ENCODE measurements around the gene LAMA5.
A peak's percentile ranks its signal among the peaks of the same experiment; 100 is the strongest.

LAMA5 gene

DNA sequence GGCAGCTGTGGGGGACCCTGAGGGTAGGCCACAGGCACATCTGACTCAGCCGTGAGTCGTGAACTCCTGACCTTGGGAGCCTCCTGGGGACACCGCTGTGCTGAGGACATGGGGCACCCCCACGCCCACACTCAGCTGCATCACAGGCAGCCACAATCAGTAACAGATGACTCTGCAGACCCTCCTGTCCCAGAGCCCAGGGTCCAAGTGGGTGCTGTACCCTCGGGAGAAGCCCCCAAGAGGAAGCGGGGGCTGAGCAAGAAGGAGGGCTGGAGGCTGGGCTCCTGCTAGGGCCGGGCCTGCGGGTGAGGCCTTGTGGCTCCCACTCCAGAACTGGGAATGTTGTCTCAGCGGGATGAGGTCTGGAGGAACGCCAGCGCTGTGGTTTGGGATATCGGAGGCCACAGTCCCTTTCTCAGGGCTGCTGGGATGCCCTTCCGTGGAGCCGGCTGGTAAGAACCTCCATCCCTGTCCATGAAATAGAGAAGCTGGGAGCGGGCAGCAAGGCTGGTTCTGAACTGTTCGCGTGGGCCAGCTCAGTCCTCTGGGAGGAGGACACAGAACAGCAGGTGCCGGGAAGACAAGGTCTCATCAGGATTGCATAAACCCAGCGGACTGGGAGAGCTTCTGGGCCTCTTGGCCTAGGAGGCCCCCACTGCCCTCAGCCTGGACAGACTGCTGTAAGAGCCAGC is 3.1 kb upstream of the LAMA5 start:
- DNase-seq: peak; percentile 61

DNA sequence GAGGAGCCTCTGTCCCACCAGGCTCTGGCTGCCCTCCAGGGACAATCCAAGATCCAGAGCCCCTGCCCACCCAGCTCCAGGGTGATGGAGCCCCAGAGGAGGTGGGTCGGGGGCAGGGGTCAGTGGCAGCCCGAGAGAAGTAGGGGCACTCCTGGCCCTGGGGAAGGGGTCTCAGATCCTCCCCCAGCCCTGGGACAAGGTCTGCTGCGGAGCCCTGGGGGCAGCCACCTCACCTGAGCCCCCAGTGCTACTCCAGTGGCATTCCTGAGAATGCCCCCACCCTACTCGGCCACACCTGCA is 2.7 kb upstream of the LAMA5 start:
- DNase-seq: no peak

DNA sequence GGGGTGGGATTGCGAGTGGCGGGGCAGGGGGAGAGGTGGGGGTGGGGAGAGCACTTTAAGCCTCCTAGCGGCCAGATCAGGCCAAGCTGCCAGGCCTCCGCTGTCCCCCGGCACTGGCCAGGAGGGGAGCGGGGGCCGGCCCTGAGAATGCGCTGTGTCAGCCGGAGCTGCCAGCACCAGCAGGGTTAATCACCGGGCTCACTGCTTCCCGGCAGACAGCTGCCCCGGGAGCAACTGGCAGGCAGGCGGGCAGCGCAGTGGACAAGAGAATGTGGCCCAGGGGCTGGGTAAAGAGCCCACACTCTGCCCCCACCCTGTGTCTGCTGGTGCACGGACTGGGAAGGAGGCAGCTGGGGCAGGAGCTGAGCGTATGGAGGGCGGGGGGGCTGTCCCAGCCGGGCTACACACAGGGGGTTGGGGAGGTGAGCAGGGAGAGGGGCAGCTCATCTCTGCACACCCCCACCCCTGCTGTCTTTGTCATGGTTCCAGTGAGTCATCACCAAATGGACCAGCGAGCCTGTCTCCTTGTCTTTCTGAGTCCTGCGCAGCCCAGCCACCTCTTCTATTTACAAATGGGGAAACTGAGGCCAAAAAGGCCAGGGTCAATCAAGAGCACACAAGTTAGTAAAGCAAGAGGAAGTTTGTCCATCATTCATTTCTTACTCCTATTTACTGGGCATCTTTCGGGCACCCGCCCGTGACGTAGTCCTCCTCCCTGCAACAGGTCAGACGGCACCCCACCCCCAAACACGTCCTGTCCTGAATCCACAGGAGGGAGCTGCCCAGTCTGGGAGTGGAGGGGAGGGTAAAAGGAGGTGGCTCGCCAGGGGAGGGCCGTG is 2.1 kb upstream of the LAMA5 start:
- DNase-seq: peak; percentile 13

DNA sequence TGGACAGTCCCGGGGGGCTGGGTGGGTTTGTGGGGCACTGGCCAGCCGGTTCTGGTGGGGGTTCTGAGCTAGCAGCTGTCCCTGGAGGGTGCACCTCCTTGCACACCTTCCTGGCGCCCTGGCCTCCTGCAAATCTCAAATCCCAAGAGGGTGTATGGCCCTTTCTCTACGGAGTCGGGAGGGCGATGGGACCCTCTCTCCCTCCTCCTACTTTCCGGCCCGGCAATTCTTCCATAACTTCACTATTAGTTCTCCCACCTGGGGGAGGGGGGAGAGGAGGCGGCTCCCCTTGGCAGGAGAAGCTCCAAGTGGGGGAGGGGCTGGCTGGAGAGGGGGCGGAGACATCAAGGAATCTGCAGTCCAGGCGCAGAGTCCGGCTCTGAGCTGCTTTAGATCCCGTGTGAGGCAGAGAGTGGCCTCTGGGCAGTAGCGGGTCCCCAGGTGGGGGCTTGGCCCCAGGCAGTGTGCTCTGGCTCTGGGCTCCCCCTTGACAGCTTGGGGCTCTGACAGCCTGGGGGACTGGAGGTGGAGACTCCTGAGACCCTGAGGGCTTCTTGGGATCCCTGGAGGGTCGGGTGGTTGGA is 1.4 kb upstream of the LAMA5 start:
- DNase-seq: no peak

DNA sequence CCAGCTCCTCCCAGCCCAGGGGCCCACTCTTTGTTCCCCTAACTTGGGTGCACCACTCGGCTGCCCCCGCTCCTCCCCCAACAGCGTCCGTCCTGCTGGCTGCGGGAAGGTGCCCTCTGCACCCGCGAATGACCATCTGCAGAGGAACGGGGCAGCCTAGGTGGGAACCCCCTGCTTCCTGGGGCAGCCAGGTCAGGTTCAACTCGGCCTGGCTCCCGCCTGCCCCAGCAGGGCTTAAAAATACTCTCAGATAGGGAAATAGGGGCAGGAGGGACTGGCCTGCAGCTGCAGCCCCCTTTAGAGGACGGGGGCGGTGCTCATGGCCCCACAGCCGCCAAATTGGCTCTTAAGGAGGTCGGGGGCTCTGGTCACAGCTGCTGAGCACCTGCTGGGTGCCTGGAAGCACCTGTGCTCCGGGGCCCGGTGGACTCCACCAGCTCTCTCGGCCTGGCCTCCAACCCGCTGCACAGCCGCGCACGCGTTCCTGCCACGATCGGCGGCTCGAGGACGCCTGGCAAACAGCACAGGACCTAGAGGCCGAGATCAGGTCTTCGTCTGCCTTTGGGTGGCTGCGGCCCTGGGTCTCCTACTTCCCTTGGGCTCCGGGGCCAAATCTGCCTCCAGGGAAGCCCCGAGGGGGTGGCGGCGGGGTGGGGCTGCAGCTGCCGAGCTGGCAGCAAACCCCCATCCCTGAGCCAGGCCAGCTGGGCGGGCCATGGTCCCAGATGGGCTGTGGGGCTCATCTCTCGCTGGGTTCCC is 700 bp upstream of the LAMA5 start:
- no peak for DNase-seq

DNA sequence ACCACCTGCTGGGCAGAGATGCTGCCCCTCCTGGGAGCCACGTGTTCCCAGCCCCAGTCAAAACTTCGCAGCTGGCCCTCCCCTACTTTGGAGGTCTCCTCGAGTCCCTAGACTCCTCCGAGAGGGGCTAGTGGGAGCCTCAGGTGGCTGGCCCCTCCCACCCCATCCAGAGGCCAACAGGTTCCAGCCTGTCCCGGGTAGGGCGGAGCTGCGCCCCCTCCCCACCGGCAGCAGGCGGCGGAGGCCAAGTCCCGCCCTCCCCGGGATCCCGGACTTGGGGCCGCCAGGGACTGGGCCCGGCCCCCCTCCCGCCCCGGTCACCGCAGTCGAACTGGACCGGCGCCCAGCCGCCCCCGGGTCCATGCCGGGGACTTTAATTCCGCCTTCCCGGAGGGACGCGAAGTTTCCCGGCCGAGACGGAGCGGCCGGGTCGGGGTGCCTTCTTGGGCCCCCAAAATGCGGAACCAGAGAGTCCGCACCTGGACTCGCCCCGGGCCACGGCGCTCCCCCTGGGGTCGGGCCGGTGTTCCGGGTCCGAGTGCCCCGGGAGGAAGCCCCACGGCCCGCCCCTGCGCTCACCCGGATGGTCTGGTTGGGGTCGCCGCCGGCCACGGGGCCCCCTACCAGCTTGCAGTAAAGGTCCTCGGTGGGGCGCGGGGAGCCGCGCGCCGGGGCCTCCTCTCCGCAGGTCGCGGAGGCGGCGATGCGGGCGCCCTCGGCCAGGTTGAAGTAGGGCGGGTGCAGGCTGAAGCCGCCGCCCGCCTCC is 559 bp downstream of the LAMA5 start:
- no peak for DNase-seq

DNA sequence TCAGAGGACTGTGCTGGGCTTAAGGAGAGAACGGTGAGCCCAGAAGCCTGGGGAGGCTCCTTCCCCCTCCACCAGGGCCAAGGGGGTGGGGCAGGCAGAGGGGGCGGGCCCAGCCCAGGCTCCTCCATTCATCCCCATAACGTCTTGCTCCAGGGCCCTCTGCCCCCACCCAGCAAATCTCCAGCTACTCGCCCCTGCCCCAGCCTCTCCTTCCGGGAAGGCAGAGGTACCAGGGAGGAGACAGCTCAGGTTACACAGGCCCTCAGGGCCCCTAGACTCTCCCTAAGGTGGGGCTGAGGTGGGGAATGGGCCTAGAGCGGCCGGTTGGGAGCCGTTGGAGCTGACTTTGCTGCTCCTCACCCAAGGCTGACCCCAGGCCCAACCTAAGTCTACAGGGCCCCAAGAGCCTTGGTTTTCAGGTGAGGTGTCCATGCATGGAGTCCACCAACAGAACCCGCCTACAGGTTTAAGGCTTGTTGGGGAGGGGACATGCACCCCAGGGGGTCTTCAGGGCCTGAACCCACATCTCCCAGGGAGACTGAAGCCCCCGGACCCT is 1.2 kb downstream of the LAMA5 start:
- no peak for DNase-seq

DNA sequence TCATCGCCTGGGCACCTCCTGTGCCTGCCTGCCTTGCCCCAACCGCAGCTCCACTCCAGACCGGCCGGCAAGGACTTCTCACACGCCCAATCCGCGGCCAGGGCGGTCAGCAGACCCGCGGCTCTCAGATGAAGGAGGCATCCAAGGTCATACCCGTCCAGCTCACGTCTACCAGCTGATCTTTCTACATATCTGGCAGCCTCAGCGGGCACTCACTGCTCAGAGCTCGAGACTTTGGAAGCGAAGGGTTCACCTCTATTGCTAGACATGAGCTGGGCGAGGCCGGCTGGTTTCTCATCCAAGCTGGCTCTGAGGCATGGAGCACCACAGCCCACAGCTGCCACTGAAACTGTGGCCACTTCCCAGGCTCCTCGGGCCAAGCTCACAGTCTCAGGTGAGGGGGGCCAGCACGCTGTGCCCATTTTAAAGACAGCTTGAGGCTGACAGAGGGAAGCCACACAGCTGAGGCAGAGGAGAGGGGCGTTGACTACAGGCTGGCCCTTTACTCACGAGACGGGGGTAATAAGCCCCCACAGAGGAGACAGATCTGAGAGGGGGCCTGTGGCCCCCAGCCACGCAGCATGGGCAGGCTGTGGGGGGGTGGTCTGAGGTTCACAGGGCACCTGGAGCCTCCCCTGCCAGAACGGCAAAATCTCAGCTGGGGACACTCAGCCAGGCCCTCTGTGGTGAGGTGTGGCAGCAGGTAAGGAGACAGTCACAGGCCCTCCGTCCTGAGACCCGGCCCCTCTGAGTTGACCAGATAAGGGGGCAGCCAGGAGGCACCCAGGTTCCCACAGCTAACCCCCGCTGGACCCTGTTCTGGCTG is 2.0 kb downstream of the LAMA5 start:
- DNase-seq: no peak

DNA sequence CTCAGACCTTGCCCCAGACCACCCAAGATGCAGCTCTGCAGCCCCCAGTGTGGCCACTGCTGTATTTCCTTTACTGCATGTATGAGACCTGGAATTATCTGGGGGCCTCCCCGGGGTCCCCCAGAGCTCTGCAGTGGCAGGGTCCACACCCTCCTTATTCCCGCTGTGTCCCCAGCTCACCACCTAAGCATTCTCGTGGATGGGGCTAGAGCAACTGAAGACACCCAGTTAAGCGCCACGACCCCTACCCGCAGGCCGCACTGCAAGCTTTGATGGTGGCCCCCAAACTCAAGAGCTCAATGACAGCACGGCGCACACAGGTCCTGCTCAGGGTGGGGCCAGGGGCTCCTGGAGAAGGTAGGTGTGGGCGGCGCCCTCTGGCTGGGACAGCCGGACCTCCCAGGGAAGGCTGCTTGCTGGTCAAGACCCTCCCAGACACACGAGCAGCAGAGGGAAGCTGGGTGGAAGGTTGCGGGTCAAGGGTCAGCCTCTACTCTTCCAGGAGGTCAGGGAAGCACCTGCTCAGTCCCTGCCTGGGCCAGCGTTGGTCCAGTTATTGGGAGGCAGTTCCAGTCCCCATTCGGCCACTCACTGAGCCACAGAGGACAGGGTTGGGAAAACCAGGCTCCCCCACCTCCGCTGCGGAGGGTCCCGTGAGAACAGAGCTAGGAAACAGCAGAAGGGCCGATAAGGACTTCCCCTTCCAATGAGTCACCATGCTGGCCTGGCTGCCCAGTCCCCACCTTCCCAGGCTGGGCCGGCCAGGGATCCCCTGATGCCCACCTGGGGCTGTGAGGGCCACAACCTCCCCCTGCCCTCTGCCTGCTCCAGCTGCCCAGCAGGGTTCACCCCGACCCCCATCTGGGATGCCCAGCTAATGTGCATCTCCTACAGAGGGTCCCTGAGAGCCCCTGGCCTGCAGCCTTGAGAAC is 2.9 kb downstream of the LAMA5 start:
- DNase-seq: no peak

DNA sequence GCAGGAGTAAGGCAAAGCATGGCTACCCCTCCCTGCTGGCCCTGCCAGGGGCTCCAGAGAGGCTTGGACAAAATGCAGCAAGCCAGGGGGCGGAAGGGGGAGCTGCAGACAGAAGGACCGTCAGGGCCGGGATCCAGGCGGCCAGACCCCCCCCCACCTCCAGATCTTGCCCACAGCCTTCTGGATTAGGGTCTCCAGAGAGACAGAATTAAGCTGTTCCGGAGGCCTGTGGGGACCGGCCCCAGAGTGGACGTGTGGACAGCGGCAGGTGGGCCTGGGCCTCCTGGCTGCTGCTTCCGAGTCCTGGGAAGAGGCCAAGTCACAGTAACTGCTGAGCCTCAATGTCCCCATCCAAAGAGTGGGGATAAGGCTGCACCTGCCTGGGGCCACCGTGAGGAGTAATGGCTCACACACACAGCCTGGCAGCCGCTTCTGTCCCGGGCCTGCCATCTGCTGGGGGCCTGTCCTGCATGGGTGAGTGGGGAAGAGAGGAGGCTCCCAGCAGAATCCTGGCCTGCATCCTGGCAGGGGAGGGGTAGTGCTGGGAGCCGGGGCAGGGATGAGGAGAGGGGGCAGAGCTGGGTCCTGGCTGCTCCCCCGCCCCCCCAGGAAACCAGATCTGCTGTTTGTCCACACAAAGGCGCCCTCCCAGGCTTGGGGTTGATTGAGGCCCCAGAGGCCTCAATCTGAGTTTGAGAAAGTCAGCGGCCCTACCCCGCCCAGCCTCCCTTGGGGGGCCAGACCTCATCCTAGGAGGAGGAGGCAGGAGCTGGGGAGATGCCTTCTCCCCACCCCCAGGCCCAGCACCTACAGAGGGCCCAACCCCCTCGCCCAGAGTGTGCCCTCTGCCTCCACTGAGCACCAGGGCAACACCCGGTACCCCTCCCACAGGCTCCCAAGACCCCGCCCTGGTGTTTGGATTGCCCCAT is 3.9 kb downstream of the LAMA5 start:
- DNase-seq: no peak

DNA sequence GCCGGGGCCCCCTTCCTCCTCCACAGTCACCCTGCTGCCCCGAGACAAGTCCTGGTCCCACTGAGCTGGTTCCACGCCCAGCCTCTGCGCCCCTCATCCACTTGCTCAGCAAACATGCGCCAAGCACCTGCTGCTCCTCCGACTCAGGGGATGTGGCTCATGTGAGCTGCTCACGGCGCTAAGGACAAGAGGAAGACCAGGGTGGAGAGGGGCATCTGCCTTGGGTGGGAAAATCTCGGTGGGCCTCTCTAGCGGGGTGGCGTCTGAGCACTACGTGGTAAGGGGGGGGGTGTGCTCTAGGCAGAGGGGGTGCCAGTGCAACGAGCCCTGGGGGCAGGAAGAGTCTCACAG is 4.5 kb downstream of the LAMA5 start:
- no peak for DNase-seq

DNA sequence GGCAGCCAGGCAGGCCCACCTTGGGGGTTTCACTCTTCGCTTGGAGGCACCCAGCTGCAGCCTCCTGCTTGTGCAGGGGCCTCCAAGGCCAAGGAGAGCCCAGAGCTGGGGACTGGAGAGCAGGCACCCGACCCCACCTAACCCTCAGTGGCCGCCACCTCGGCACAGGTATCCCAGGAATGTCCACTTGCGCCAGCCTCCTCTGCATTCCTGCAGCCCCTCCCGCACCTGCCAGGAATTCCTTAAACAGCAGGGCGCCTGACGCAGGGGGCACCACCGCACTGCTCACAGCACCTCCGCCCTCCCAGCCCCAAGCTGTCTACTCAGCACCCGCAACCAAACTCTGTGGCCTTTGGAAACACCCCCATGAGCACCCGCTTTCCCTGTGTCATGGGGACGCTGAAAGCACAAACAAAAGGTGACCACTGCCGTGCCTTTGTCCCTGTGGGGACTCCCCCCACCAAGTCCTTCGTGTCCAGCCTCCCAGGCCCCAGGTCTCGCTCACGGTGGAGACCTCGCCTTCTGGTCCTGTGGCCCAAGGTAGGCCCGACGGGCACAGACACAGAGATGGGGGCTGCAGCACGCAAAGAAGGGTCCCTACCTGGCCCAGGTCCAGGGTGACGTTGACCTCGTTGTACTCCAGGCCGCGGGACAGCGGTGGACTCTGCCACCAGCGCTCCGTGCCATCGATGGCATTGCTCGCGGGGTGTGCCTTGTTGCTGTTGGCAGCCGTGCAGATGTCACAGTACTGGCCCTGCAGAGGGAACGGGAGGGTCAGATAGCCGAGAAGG is 5.1 kb downstream of the LAMA5 start:
- no peak for DNase-seq

DNA sequence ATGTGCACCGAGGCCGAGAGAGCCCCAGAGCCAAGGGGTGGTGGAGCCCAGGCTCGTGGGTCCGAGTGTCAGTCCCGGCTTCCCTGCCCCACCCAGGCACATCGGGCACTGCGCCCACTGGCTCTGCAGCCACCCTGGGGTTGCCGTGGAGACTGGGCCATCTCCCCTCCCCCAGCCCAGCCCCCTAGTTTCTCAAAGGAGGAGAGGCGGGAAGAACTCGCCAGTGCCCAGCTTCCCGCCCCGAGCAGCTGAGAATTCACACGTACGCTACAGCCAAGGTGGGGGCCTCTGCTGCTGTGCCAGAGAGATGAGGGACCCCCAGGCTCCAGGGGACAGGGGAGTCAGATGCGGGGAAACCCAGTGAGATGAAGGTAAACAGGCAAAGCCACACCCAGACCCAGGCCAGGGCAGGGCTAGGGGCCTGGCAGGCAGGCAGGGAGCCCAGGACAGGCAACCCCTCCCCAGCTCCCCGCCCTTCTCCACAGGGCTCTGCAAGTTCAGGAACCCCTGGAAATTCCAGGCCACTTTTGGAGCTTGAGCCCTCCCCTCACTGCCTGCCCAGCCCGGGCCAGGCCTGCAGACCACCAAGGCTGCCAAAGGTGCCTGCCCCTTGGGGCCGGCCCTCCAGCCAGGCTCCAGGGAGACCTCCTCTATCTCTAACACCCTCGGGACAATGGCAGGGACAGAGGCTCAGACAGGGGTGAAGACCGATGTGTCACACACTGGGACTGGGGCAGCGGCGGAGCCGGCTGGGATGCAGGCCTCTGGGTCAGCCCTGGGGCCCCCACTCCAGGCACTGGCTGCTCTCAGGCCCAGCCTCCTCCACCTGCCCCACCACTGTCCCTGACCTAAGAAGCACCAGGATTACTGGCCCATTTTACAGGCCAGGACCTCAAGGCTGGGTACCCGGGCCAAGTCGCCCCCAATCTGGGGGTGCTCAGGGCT is 6.0 kb downstream of the LAMA5 start:
- no peak for DNase-seq

DNA sequence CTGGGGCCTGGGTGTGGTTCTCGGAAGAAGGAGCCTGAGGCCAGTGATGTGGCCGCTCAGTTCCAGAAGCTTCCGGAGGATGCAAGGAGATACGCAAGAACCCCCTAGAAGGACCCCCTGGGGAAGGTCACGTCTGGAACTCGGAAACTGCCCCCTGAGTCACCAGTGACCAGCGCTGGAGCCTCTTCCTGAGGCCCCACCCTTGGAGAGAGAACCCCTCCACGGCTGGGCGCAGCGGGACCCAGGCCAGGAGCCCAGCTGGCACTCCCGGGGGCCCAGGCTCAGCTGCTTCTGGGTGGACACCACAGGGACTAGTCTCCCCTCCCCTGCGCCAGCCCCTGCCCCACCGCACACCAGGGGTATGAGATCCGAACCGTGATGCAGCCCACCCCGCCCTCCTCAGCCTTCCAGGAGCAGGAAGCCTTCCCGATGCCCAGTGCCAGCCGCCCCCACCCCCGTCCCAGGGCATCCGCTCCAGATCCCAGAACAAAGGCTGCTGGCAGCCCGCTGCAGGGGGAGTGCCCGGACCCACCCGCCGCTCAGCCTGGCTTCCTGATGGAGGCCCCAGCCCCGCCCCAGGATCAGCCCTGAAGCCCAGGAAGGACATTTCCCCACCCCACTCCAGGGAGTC is 7.5 kb downstream of the LAMA5 start:
- no peak for DNase-seq

DNA sequence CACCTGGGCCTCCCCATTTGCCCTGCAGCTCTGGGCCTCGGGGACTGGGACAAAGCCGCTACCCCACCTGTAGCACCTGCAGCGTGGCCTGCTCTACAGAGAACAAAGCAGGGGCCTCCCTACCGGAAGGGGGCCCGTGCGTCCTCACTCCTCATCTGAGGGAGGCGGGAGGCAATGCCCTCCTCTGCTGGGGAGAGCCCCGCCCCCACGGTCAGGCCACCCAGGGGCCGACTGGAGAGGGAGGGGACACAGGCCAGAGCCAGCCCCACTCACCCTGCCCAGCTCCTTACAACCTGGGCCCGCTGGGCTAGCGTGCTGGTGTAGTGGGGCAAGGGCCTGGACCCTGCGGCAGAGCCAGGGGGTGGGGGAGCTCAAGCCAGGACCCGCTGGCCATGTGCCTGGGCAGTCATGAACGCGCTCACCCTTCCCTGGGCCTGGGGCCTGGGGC is 8.0 kb downstream of the LAMA5 start:
- no peak for DNase-seq

DNA sequence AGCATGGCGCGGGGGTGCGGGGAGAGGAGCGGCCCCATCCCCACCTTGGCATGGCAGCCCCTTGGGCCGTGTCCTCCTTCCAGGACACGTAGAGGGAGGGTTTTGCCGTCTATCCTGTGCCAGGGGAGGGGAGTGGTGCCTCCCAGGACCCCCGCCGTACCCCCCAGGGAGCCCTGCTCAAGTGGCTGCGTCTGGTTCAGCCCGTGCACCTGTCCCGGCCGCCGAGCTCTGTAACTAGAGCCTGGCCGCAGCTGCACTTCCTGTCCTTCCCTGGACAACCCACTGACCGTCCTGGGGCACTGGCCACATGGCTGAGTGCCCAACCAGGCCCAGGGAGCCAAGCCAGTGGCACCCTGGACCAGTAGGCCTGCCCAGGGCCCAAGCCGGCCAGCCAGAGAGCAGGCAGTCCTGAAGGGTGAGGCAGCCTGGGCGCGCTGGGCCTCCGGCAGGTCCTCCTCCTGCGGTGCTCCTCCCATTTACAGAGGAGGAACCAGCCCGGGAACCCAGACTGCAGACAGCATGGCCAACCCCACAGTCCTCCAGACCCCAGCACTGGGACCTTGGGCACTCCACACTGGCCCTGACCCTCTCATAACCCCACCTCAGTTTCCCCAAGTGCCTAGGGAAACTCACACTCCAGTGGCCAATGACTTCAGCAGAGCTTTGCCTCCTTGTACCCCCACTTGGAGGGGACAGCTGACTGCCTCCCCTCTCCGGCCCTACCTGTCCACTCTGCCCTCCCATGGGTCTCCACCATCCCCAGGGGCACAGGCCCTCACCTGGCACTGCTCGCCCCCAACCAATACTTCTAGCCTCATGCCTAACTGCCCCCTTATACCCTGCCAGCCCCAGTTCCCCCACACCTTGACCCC is 8.7 kb downstream of the LAMA5 start:
- DNase-seq: no peak
